OCI-LY1 (cell line): ENCODE results near the gene GATA2.

Experiments used
- H2AFZ ChIP-seq: fragments of 200-600 bp; sonication (generic), shearing (Covaris generic); 2 replicates; pipeline ENCODE4 v1.6.0; 2014; ENCODE audit warnings: antibody characterized with exemption, mild to moderate bottlenecking, low read length
- H3F3A ChIP-seq: fragments of 200-600 bp; sonication (generic), shearing (Covaris generic); 2 replicates; pipeline ENCODE4 v1.6.0; 2014; ENCODE audit warnings: mild to moderate bottlenecking, antibody characterized with exemption, low read length, moderate library complexity; ENCODE audit not compliant: insufficient read depth
- H3K27ac ChIP-seq: fragments of 200-600 bp; sonication (generic); 2 replicates; pipeline ENCODE4 v1.5.1; 2014; ENCODE audit warnings: low read length, mixed run types, mild to moderate bottlenecking, low read depth; ENCODE audit not compliant: poor library complexity, severe bottlenecking
- H3K27me3 ChIP-seq: fragments of 200-600 bp; sonication (generic); 2 replicates; pipeline ENCODE4 v1.6.0; 2014; ENCODE audit warnings: antibody characterized with exemption, mild to moderate bottlenecking, low read length, moderate library complexity; ENCODE audit not compliant: insufficient read depth
- H3K36me3 ChIP-seq: fragments of 200-600 bp; sonication (generic); 2 replicates; pipeline ENCODE4 v1.6.1; 2014; ENCODE audit warnings: mild to moderate bottlenecking, antibody characterized with exemption, low read length, moderate library complexity, mixed read lengths; ENCODE audit not compliant: insufficient read depth
- H3K4me1 ChIP-seq: fragments of 200-600 bp; sonication (generic); 2 replicates; pipeline ENCODE4 v1.5.1; 2014; ENCODE audit warnings: mild to moderate bottlenecking, low read length, moderate library complexity; ENCODE audit not compliant: insufficient read depth, severe bottlenecking
- H3K4me2 ChIP-seq: fragments of 200-600 bp; sonication (generic), shearing (Covaris generic); 2 replicates; pipeline ENCODE4 v1.6.1; 2014; ENCODE audit warnings: low read length
- H3K4me3 ChIP-seq: fragments of 200-600 bp; sonication (generic); 2 replicates; pipeline ENCODE4 v1.5.1; 2014; ENCODE audit warnings: low read length, low read depth, mild to moderate bottlenecking, mixed read lengths; ENCODE audit not compliant: poor library complexity, severe bottlenecking
- H3K79me2 ChIP-seq: fragments of 200-600 bp; shearing (Covaris generic); 2 replicates; pipeline ENCODE4 v1.6.1; 2016; ENCODE audit warnings: mixed run types, low read length, mixed read lengths; ENCODE audit not compliant: insufficient read depth
- H3K9ac ChIP-seq: fragments of 200-600 bp; sonication (generic), shearing (Covaris generic); 2 replicates; pipeline ENCODE4 v1.6.1; 2014; ENCODE audit warnings: mild to moderate bottlenecking, low read length, mixed read lengths
- H3K9me2 ChIP-seq: fragments of 200-600 bp; sonication (generic), shearing (Covaris generic); 2 replicates; pipeline ENCODE4 v1.6.1; 2014; ENCODE audit warnings: low read depth, mild to moderate bottlenecking, low read length, mixed read lengths
- H3K9me3 ChIP-seq: fragments of 200-600 bp; shearing (Covaris generic); 2 replicates; pipeline ENCODE4 v1.6.1; 2014; ENCODE audit warnings: low read length, mixed read lengths
- H4K20me1 ChIP-seq: fragments of 200-600 bp; sonication (generic), shearing (Covaris generic); 2 replicates; pipeline ENCODE4 v1.6.0; 2016; ENCODE audit warnings: mild to moderate bottlenecking, low read length; ENCODE audit not compliant: insufficient read depth
- EZH2 ChIP-seq: fragments of 200-600 bp; sonication (generic), shearing (Covaris generic); IDR thresholded peaks from 2 replicates; pipeline ENCODE4 v1.8.0; 2017; ENCODE audit warnings: borderline replicate concordance, mixed run types, mild to moderate bottlenecking, antibody characterized with exemption, low read length, moderate library complexity, mixed read lengths
- TF ChIP-seq, protein P1 (sequence below): fragments of 200-600 bp; sonication (generic), shearing (Covaris generic); IDR thresholded peaks from 2 replicates; pipeline ENCODE4 v1.5.1; 2017; ENCODE audit warnings: mild to moderate bottlenecking, antibody characterized with exemption, low read length, moderate library complexity, mixed read lengths

The GATA2 gene

DNA sequence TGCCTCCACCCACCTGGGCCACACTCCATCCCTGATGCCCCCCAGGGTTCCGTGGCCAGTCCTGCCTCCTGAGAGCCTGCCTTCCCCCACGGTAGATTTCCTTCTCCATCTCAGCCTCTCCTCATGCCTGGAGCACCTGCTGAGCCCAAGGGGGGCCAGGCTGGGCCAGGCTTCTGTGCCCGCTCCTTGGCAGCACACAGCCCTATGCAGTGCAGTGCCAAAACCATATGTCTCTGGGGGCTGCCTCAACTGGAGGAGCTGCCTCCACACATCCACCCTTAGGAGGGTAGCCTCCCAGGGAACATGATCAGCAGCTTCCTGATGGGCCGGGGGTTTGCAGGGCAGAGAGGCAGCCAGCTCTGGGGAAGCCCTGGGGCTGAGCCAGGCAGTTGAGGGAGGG lies 24.6 kb upstream of the GATA2 start:
- Histone ChIP-seq H3K4me2 (no peak overlapping the region), H2AFZ (no peak overlapping the region), H3K27ac (no peak overlapping the region), H3K9me3 (peaks cover 9% of the 10 kb centered on the region; the same call in 1 of the 2 replicates), H3K9me2 (no peaks in the 10 kb centered on the region), H3K27me3 (0 out of 2 replicates have a peak, but pooled peaks cover 4% of the 10 kb centered on the region), H3K36me3 (no peaks in the 10 kb centered on the region), H3K4me3 (no peak overlapping the region), H3K9ac (no peak overlapping the region), H4K20me1 (no peaks in the 10 kb centered on the region), H3F3A (no peaks in the 10 kb centered on the region), H3K4me1 (no peaks in the 10 kb centered on the region), H3K79me2 (no peaks in the 10 kb centered on the region)
- TF ChIP-seq, protein P1, sequence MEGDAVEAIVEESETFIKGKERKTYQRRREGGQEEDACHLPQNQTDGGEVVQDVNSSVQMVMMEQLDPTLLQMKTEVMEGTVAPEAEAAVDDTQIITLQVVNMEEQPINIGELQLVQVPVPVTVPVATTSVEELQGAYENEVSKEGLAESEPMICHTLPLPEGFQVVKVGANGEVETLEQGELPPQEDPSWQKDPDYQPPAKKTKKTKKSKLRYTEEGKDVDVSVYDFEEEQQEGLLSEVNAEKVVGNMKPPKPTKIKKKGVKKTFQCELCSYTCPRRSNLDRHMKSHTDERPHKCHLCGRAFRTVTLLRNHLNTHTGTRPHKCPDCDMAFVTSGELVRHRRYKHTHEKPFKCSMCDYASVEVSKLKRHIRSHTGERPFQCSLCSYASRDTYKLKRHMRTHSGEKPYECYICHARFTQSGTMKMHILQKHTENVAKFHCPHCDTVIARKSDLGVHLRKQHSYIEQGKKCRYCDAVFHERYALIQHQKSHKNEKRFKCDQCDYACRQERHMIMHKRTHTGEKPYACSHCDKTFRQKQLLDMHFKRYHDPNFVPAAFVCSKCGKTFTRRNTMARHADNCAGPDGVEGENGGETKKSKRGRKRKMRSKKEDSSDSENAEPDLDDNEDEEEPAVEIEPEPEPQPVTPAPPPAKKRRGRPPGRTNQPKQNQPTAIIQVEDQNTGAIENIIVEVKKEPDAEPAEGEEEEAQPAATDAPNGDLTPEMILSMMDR = no peak
- TF ChIP-seq EZH2 = no peak

DNA sequence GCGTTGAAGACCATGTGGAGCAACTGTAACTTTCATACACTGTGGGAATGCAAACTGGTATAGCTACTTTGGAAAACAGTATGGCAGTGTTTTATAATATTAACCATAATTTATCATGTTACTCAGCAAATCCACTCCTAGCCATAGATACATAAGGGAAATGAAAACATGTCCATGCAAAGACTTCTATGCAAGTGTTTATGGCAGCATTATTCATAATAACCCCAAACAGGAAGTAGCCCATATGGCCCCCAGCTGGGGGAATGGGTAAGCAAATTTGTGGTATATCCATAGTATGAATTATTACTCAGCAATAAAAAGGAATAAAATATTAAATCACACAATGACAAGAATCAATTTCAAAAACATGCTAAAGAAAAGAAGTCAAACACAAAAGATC lies 23.0 kb upstream of the GATA2 start:
- TF ChIP-seq EZH2 = no peak
- TF ChIP-seq, protein P1 = no peak
- Histone ChIP-seq H3K4me2 (no peak overlapping the region), H3K79me2 (no peaks in the 10 kb centered on the region), H2AFZ (no peak overlapping the region), H4K20me1 (no peaks in the 10 kb centered on the region), H3K36me3 (no peaks in the 10 kb centered on the region), H3K27ac (no peak overlapping the region), H3K4me1 (no peaks in the 10 kb centered on the region), H3K9me3 (peaks cover 9% of the 10 kb centered on the region; the same call in 1 of the 2 replicates), H3K9me2 (no peaks in the 10 kb centered on the region), H3K9ac (no peak overlapping the region), H3F3A (no peaks in the 10 kb centered on the region), H3K27me3 (0 out of 2 replicates have a peak, but pooled peaks cover 4% of the 10 kb centered on the region), H3K4me3 (no peak overlapping the region)

DNA sequence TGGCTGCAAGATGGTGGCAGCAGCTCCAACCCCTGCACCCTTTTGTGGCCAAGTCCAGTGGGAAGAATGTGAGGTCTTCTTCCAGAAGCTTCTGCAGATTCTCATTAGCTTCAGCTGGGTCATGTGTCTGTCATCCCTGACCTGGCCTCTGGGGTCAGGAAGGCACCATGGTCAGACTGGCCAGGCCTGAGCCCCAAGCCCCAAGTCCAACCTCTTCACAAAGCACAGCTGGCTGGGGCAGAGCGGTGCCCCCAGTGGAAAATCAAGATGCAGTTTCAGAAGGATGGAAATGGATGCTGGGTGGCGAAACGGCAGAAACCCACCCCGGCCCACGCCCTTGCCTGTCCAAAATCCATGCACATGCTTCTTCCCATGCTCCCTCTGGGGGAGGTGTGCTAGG lies 15.9 kb upstream of the GATA2 start:
- Histone ChIP-seq H3K9me3 (peaks cover 2% of the 10 kb centered on the region; the same call in 1 of the 2 replicates), H3K4me2 (no peak overlapping the region), H3K9me2 (no peaks in the 10 kb centered on the region), H3K4me3 (no peak overlapping the region), H3K79me2 (no peaks in the 10 kb centered on the region), H3K27me3 (peaks cover 4% of the 10 kb centered on the region; the same call in 1 of the 2 replicates), H3K36me3 (no peaks in the 10 kb centered on the region; the same call in 1 of the 2 replicates), H3K9ac (no peak overlapping the region), H4K20me1 (no peaks in the 10 kb centered on the region), H3K4me1 (no peaks in the 10 kb centered on the region), H3F3A (no peaks in the 10 kb centered on the region), H2AFZ (no peak overlapping the region), H3K27ac (no peak overlapping the region)
- TF ChIP-seq, protein P1 = no peak
- TF ChIP-seq EZH2 = no peak
